H1 (cell line): ENCODE data around the gene GP1BB. TPM values are rescaled to one million over a fixed set of nuclear protein-coding genes. Genes with fewer than 3 reads are reported as not detected.
A peak's percentile ranks its signal among the peaks of the same experiment; 100 is the strongest.

ENCODE experiments used
- CTCF ChIA-PET: fragments of 300-600 bp; sonication (Branson Sonifier 250); formaldehyde crosslinking; loops from one replicate; lab custom pipeline; 2021; ENCODE audit not compliant: partially characterized antibody; lab: Charles Lee
- POLR2A ChIA-PET: fragments of 300-600 bp; sonication (Branson Sonifier 250); formaldehyde crosslinking; loops from one replicate; lab custom pipeline; 2021; ENCODE audit warnings: inconsistent platforms; ENCODE audit not compliant: partially characterized antibody; lab: Charles Lee
- DNase-seq, 2 experiments: peaks; one replicate each; pipeline versions ENCODE4 v3.0.0 to v3.0.0-alpha.2; 2010 to 2022; ENCODE audit warnings: low spot score in 2 of 2, low read depth in 1 of 2, mixed read lengths in 1 of 2
- FAIRE-seq: peaks from 2 replicates; lab custom pipeline; 2011; peaks lifted over from hg19 to GRCh38; lab: Jason Lieb, UNC
- H2AFZ ChIP-seq: 2 replicates; pipeline ENCODE4 v1.8.1; 2012; ENCODE audit warnings: low read length, inconsistent platforms
- H2AK5ac ChIP-seq: 2 replicates; pipeline ENCODE4 v1.6.1; 2013; ENCODE audit warnings: low read depth, low read length
- H2BK120ac ChIP-seq: replicated peaks from 2 replicates; pipeline ENCODE3; 2013; ENCODE audit warnings: low read depth, low read length, inconsistent platforms
- H2BK12ac ChIP-seq: 2 replicates; pipeline ENCODE4 v1.6.1; 2013; ENCODE audit warnings: low read depth, low read length
- H2BK15ac ChIP-seq: 2 replicates; pipeline ENCODE4 v1.6.1; 2013; ENCODE audit warnings: low read length
- H2BK20ac ChIP-seq: 2 replicates; pipeline ENCODE4 v1.6.1; 2013; ENCODE audit warnings: low read length
- H2BK5ac ChIP-seq: 2 replicates; pipeline ENCODE4 v1.6.1; 2013; ENCODE audit warnings: low read depth, low read length
- H3K14ac ChIP-seq: 2 replicates; pipeline ENCODE4 v1.6.1; 2013; ENCODE audit warnings: inconsistent platforms; ENCODE audit not compliant: insufficient read length
- H3K18ac ChIP-seq: 2 replicates; pipeline ENCODE4 v1.6.1; 2013; ENCODE audit warnings: low read length; ENCODE audit errors: extremely low read depth
- H3K23ac ChIP-seq: 2 replicates; pipeline ENCODE4 v1.6.1; 2013; ENCODE audit warnings: inconsistent platforms; ENCODE audit not compliant: insufficient read length
- H3K23me2 ChIP-seq: 2 replicates; pipeline ENCODE4 v1.6.1; 2013; ENCODE audit warnings: low read depth, low read length
- H3K27ac ChIP-seq: 2 replicates; pipeline ENCODE4 v1.6.1; 2011; ENCODE audit warnings: low read depth, low read length, inconsistent platforms
- H3K27me3 ChIP-seq, 4 experiments: replicated peaks in 1 of 4; 1 replicate in 1 of 4; 2 replicates in 3 of 4; pipeline versions ENCODE4 v1.6.1 to v1.8.1; 2011 to 2013; ENCODE audit warnings: low read length in 3 of 4, mild to moderate bottlenecking in 3 of 4, inconsistent platforms in 2 of 4, mixed read lengths in 2 of 4, moderate library complexity in 1 of 4; ENCODE audit not compliant: control insufficient read depth in 3 of 4, insufficient read depth in 3 of 4; ENCODE audit errors: extremely low read depth in 1 of 4
- H3K36me3 ChIP-seq, 4 experiments: 2 replicates each; pipeline versions ENCODE4 v1.6.1 to v1.8.1; 2011 to 2013; ENCODE audit warnings: mild to moderate bottlenecking in 4 of 4, low read length in 3 of 4, moderate library complexity in 2 of 4, control low read depth in 1 of 4, inconsistent platforms in 1 of 4; ENCODE audit not compliant: insufficient read depth in 4 of 4, control insufficient read depth in 2 of 4
- H3K4ac ChIP-seq: replicated peaks from 2 replicates; pipeline ENCODE3; 2013; ENCODE audit warnings: low read length, low read depth, mixed read lengths, inconsistent platforms; ENCODE audit not compliant: insufficient read length
- H3K4me1 ChIP-seq, 4 experiments: replicated peaks in 1 of 4; 1 replicate in 1 of 4; 2 replicates in 3 of 4; pipeline versions ENCODE4 v1.6.1 to v1.8.1; 2011 to 2013; ENCODE audit warnings: low read length in 3 of 4, inconsistent platforms in 2 of 4, mixed read lengths in 1 of 4; ENCODE audit not compliant: insufficient read depth in 4 of 4, control insufficient read depth in 3 of 4
- H3K4me2 ChIP-seq, 2 experiments: 2 replicates each; pipeline versions ENCODE4 v1.6.1 to v1.8.1; 2011 to 2013; ENCODE audit warnings: low read depth in 2 of 2, low read length in 2 of 2, control low read depth in 1 of 2, inconsistent platforms in 1 of 2, mild to moderate bottlenecking in 1 of 2; ENCODE audit not compliant: insufficient read depth in 1 of 2
- H3K4me3 ChIP-seq, 4 experiments: fragments of 200-600, 300-600 bp in 1 of 4; sonication (generic), shearing (Covaris generic), sonication (Bioruptor Twin) in 1 of 4; 2 replicates each; pipeline versions ENCODE4 v1.5.1 to v1.8.1; 2011 to 2016; ENCODE audit warnings: low read length in 4 of 4, low read depth in 3 of 4, control low read depth in 2 of 4, inconsistent platforms in 2 of 4, mild to moderate bottlenecking in 2 of 4, mixed read lengths in 1 of 4, moderate library complexity in 1 of 4; ENCODE audit not compliant: insufficient read depth in 2 of 4; ENCODE audit errors: extremely low read depth in 1 of 4
- H3K56ac ChIP-seq: replicated peaks from 2 replicates; pipeline ENCODE3; 2013; ENCODE audit warnings: low read depth, mild to moderate bottlenecking, mixed read lengths, low read length, inconsistent platforms; ENCODE audit not compliant: insufficient read length
- H3K79me1 ChIP-seq: 2 replicates; pipeline ENCODE4 v1.6.1; 2013; ENCODE audit warnings: low read depth, low read length, control low read depth
- H3K79me2 ChIP-seq, 2 experiments: 2 replicates each; pipeline versions ENCODE4 v1.6.1 to v1.8.1; 2012 to 2013; ENCODE audit warnings: low read length in 2 of 2, mild to moderate bottlenecking in 2 of 2, inconsistent platforms in 1 of 2; ENCODE audit not compliant: insufficient read depth in 2 of 2, control insufficient read depth in 1 of 2
- H3K9ac ChIP-seq, 4 experiments: replicated peaks in 1 of 4; 1 replicate in 1 of 4; 2 replicates in 3 of 4; pipeline versions ENCODE4 v1.6.1 to v1.8.1; 2011 to 2013; ENCODE audit warnings: low read depth in 3 of 4, low read length in 3 of 4, control low read depth in 2 of 4, mild to moderate bottlenecking in 2 of 4, moderate library complexity in 2 of 4, inconsistent platforms in 1 of 4; ENCODE audit errors: extremely low read depth in 1 of 4
- H3K9me3 ChIP-seq, 2 experiments: 2 replicates each; pipeline versions ENCODE4 v1.6.1 to v1.8.1; 2012 to 2013; ENCODE audit warnings: mild to moderate bottlenecking in 2 of 2, moderate library complexity in 2 of 2, control low read depth in 1 of 2, inconsistent platforms in 1 of 2, low read depth in 1 of 2, low read length in 1 of 2, mixed read lengths in 1 of 2; ENCODE audit not compliant: insufficient read depth in 2 of 2
- H4K20me1 ChIP-seq, 2 experiments: replicated peaks in 1 of 2; 2 replicates each; pipeline versions ENCODE3 to v1.8.1; 2011 to 2013; ENCODE audit warnings: inconsistent platforms in 2 of 2, low read length in 2 of 2, mild to moderate bottlenecking in 1 of 2; ENCODE audit not compliant: insufficient read depth in 2 of 2, control insufficient read depth in 1 of 2
- H4K5ac ChIP-seq: 2 replicates; pipeline ENCODE4 v1.6.1; 2013; ENCODE audit warnings: low read length, low read depth, mixed read lengths, inconsistent platforms; ENCODE audit not compliant: insufficient read length
- H4K8ac ChIP-seq: 2 replicates; pipeline ENCODE4 v1.8.0; 2013; ENCODE audit warnings: mild to moderate bottlenecking, moderate library complexity, low read length, inconsistent platforms; ENCODE audit not compliant: insufficient read depth; ENCODE audit errors: extremely low read depth
- H4K91ac ChIP-seq: replicated peaks from 2 replicates; pipeline ENCODE3; 2013; ENCODE audit warnings: low read length, mixed read lengths, inconsistent platforms; ENCODE audit not compliant: insufficient read length
- CREB1 ChIP-seq: IDR thresholded peaks from 2 replicates; pipeline ENCODE4 v1.6.1; 2012; ENCODE audit warnings: inconsistent platforms
- E2F6 ChIP-seq: IDR thresholded peaks from 2 replicates; pipeline ENCODE4 v1.6.1; 2012; ENCODE audit warnings: inconsistent platforms
- KDM4A ChIP-seq: IDR thresholded peaks from one replicate; pipeline ENCODE4 v1.7.1; 2012; ENCODE audit warnings: low read depth, mild to moderate bottlenecking, moderate library complexity, low read length, inconsistent platforms; ENCODE audit not compliant: severe bottlenecking
- MAX ChIP-seq: IDR thresholded peaks from 2 replicates; pipeline ENCODE4 v1.6.1; 2012; ENCODE audit warnings: inconsistent platforms
- PHF8 ChIP-seq: fragments of 200-600 bp; sonication (generic); conservative IDR thresholded peaks from 2 replicates; pipeline ENCODE4 v1.7.1; 2012; ENCODE audit warnings: low read depth, mild to moderate bottlenecking, inconsistent platforms, low read length, moderate library complexity
- POLR2AphosphoS5 ChIP-seq: IDR thresholded peaks from 2 replicates; pipeline ENCODE4 v1.6.1; 2011; ENCODE audit warnings: low read depth, low read length
- SAP30 ChIP-seq: fragments of 300-600 bp; sonication (generic); IDR thresholded peaks from 2 replicates; pipeline ENCODE4 v1.7.1; 2012; ENCODE audit warnings: low read length, moderate library complexity, mild to moderate bottlenecking, inconsistent platforms; ENCODE audit not compliant: insufficient read depth, insufficient replicate concordance
- TBP ChIP-seq: IDR thresholded peaks from 2 replicates; pipeline ENCODE4 v1.6.1; 2011; ENCODE audit warnings: low read depth, low read length, improper control_type of control experiment
- USF2 ChIP-seq: IDR thresholded peaks from 2 replicates; pipeline ENCODE4 v1.6.1; 2011; ENCODE audit warnings: low read length, improper control_type of control experiment
- ZNF274 ChIP-seq: IDR thresholded peaks from 2 replicates; pipeline ENCODE4 v1.7.0; 2012; ENCODE audit warnings: low read length, borderline replicate concordance; ENCODE audit errors: extremely low read depth
- WGBS, 2 experiments: shearing (Covaris generic) in 1 of 2; methylation state at CpG; one replicate each; pipeline versions ENCODE4 v1.1.6 to v1.1.7; 2013 to 2015; ENCODE audit warnings: low lambda C conversion rate in 2 of 2, mixed read lengths in 2 of 2, inconsistent platforms in 1 of 2, low coverage in 1 of 2, missing lambda C conversion rate in 1 of 2; ENCODE audit not compliant: insufficient replicate concordance in 2 of 2, insufficient coverage in 1 of 2, insufficient read length in 1 of 2; ENCODE audit errors: extremely low coverage in 1 of 2, missing lambda C conversion rate in 1 of 2; 5-methylcytosine and 5-hydroxymethylcytosine counted together
- polyA plus RNA-seq, 7 experiments: library from polyadenylated mRNA; depleted of rRNA in 3 of 7; stranded (reverse) in 5 of 7; unstranded in 2 of 7; fragments of >200 nt in 5 of 7; fragments of 200-250 nt in 2 of 7; gene quantifications; 1 replicate in 5 of 7; 2 replicates in 1 of 7; 4 replicates in 1 of 7; pipeline versions ENCODE4 v1.2.1 to v1.2.3, GENCODE V29; 2011 to 2013; ENCODE audit warnings: missing spikeins in 2 of 7, mixed read lengths in 2 of 7
- total RNA-seq: library from RNA; stranded (reverse); fragmentation: NEBNext Ultra II Directional; extraction: Animal tissue kit (Norgen Biotek cat#: 25700); gene quantifications from 2 replicates; pipeline ENCODE4 v1.2.1, GENCODE V29; 2021

The GP1BB gene
- total and polyA plus RNA-seq, 2 of the 8 experiments (the other 6 are each of a cell fraction or from before 2014, with no cell fraction given) = 0.36 TPM; not detected in 1

- no peak overlapping the region for H2BK5ac ChIP-seq
- no peak overlapping the region for H3K4me2 ChIP-seq
- CTCF ChIA-PET = interaction anchor here (1.0 to 7.0 kb wide), 7 partner anchors 10 to 214 kb away, joined by 3 to 168 read pairs (median 6); partner anchors contain the start of gene GP1BB
- no peak overlapping the region for H3K56ac ChIP-seq
- H3K79me1 ChIP-seq = no peaks in the 10 kb centered on the region
- no peak overlapping the region for H2BK120ac ChIP-seq
- H3K27me3 ChIP-seq = peaks cover 1 to 16% (median 12%) of the 10 kb centered on the region in 4 experiments; a peak in 5 of 7 replicates
- 92% methylated on average over 5 of the region's 5 CpGs; no CpG with 5 or more reads in 1 of the 2 experiments for WGBS, 2 experiments
- no peak overlapping the region for H3K4ac ChIP-seq
- no peaks in the 10 kb centered on the region for H3K79me2 ChIP-seq
- no peak overlapping the region for H2AK5ac ChIP-seq
- peaks cover 0 to 15% (median 7%) of the 10 kb centered on the region in 4 experiments; a peak in 5 of 7 replicates for H3K4me1 ChIP-seq
- no peak overlapping the region for H2BK20ac ChIP-seq
- TF ChIP-seq POLR2AphosphoS5 (no peak), MAX (no peak), USF2 (no peak), PHF8 (no peak), ZNF274 (no peak), SAP30 (no peak), KDM4A (no peak), TBP (no peak), E2F6 (no peak), CREB1 (no peak)
- 0 out of 2 replicates have a peak overlapping the region, but pooled peaks have one; percentile 39 for H2BK12ac ChIP-seq
- peaks cover 0 to 5% of the 10 kb centered on the region in 2 experiments for H4K20me1 ChIP-seq
- no peak overlapping the region for H4K5ac ChIP-seq
- POLR2A ChIA-PET = no interaction called here
- no peaks in the 10 kb centered on the region for H3K23me2 ChIP-seq
- DNase-seq (no peak), FAIRE-seq (no peak)
- H3K36me3 ChIP-seq = no peaks in the 10 kb centered on the region
- no peaks in the 10 kb centered on the region for H3K9me3 ChIP-seq
- H3K9ac ChIP-seq = no peak overlapping the region
- H3K4me3 ChIP-seq = no peak overlapping the region
- H3K27ac ChIP-seq = no peak overlapping the region
- H2BK15ac ChIP-seq = no peak overlapping the region
- no peak overlapping the region for H3K14ac ChIP-seq
- H2AFZ ChIP-seq = no peak overlapping the region
- no peak overlapping the region for H3K18ac ChIP-seq
- H3K23ac ChIP-seq = no peak overlapping the region
- H4K8ac ChIP-seq = no peak overlapping the region
- no peak overlapping the region for H4K91ac ChIP-seq
Measured at GRCh38 chr22:19733755-19734154, 10.4 kb downstream of the GP1BB start.
